GM10266 (cell line): ENCODE data around the gene PRM1.

Source experiments
- DNase-seq: peaks from one replicate; pipeline ENCODE4 v3.0.0; 2012; ENCODE audit errors: extremely low spot score
- TF ChIP-seq, protein P1 (sequence below): IDR thresholded peaks from 2 replicates; pipeline ENCODE4 v1.5.1; 2012; ENCODE audit warnings: mild to moderate bottlenecking, low read depth; ENCODE audit not compliant: control insufficient read depth, insufficient read depth; ENCODE audit errors: missing control alignments

Gene PRM1

DNA sequence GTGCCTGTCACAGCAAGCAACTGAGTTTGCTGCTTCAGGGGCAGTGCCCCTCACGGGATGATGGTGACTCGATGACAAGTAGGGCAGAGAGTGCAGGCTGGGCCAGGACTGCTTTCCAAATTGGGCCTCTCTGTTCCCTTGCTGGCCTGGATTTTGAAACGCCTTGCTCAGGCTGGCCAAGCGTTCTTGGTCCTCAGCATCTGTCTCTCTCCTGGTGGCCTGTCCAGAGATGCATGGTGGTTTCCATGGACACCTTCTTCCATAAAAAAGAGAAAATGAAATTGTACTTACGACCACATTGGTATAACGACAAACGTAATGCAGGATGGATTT, 19.4 kb upstream of the PRM1 start:
- TF ChIP-seq, protein P1, sequence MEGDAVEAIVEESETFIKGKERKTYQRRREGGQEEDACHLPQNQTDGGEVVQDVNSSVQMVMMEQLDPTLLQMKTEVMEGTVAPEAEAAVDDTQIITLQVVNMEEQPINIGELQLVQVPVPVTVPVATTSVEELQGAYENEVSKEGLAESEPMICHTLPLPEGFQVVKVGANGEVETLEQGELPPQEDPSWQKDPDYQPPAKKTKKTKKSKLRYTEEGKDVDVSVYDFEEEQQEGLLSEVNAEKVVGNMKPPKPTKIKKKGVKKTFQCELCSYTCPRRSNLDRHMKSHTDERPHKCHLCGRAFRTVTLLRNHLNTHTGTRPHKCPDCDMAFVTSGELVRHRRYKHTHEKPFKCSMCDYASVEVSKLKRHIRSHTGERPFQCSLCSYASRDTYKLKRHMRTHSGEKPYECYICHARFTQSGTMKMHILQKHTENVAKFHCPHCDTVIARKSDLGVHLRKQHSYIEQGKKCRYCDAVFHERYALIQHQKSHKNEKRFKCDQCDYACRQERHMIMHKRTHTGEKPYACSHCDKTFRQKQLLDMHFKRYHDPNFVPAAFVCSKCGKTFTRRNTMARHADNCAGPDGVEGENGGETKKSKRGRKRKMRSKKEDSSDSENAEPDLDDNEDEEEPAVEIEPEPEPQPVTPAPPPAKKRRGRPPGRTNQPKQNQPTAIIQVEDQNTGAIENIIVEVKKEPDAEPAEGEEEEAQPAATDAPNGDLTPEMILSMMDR, result no peak
- DNase-seq, result no peak

DNA sequence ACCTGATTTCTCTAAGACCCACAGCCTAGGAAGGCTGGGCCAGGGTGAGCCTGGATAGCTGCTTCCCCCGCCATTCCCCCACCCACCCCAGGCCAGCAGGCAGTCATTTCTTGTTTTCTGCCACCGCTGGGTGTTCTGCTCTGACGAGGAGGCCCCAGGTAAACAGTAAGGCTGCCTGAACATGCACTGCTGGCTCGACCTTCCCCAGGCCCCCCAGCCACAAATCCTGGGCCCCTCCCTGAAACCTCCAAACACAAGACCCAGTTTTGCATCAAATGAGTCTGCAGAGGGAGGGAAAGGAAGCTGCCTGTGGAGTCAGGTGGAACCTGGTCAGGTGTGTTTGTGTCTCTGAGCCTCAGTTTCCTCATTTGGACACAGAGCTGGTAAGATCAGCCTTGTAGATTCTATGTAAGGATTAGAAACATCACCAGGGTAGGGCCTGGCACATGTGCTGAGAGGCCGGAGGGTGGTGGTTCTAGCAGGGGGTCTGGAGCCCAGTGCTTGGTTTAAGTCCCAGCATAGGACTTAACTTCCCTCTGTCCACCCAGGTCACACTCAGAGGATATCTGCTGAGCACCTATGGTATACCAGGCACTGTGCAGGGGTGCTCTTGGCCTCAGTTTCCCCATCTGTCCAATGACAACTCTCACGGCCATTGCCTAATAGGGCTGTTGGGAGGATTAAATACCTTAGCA, 18.9 kb upstream of the PRM1 start:
- TF ChIP-seq, protein P1, result no peak
- DNase-seq, result no peak

DNA sequence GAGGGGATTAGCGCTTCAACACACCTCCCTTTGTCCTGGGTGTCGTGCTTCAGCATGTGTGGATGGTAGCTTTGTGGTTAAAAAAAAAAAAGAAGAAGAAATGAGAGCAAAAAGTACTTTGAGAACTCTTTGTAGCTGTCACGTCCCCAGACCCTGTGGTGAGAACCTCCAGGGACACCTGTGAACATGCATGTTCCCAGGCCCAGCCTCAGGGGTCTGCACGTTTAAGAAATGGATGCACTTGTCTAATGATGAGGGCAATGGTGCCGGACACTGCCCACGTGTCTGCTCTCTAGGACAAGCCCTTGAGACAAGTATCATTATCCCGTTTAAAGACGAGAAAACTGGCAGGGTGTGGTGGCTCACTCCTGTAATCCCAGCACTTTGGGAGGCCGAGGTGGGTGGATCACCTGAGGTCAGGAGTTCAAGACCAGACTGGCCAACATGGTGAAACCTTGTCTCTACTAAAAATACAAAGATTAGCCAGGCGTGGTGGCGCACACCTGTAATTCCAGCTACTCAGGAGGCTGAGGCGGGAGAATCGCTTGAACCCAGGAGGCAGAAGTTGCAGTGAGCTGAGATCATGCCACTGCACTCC, 17.9 kb upstream of the PRM1 start:
- peak; percentile 53 for DNase-seq

DNA sequence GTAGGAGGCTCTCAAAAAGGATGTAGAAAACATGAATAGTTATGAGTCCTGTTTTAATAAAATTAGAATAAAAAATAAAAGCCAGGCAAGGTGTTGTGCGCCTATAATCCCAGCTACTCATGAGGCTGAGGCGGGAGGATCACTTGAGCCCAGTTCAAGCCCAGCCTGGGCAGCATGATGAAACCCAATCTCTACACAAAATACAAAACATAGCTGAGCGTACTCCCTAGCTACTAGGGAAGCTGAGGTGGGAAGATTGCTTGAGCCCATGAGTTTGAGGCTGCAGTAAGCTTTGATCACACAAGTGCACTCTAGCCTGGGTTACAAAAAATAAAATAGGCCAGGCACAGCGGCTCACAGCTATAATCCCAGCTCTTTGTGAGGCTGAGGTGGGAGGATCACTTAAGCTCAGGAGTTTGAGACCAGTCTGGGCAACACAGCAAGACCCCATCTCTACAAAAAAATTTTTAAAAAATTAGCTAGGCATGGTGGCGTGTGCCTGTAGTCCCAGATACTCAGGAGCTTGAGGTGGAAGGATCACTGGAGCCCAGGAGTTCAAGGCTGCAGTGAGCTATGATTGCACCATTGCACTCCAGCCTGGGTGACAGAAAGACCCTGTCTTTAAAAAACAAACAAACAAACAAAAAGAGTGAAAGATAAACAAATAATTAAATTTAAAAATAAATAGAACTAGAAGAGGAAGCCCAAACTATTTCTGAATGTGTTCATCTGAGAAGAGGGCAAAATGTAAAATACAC, 17.2 kb upstream of the PRM1 start:
- no peak for DNase-seq
- TF ChIP-seq, protein P1, result no peak

DNA sequence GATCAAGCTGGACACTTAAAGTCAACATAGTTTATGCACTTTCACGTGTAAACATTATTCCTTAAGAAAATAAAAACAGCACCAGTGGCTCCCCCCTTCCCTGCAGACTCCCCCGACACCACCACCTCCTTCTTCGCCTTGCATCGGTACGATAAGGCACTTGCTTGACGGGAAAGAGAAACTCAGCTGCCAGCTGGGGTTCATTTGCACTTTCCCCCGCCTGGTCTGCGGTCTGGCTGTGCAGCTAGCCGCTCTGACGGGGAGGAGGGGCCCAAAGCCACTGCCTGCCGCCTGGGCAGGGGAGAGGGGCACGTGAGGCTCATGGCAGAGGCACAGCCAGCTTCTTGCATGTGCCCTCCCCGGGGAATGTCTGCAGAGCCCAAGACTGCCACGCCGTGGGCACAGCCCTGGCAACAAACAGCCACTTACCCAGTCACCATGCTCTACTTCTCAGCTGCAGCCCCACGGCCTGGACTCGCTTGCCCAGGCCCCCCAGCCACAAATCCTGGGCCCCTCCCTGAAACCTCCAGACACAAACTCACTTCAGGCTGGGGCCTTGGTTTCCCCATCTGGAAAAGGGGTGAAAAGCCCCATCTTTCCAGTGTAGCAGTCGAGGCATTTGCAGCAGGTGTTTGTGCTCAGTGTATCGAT, 16.5 kb upstream of the PRM1 start:
- DNase-seq, result peak; percentile 66

DNA sequence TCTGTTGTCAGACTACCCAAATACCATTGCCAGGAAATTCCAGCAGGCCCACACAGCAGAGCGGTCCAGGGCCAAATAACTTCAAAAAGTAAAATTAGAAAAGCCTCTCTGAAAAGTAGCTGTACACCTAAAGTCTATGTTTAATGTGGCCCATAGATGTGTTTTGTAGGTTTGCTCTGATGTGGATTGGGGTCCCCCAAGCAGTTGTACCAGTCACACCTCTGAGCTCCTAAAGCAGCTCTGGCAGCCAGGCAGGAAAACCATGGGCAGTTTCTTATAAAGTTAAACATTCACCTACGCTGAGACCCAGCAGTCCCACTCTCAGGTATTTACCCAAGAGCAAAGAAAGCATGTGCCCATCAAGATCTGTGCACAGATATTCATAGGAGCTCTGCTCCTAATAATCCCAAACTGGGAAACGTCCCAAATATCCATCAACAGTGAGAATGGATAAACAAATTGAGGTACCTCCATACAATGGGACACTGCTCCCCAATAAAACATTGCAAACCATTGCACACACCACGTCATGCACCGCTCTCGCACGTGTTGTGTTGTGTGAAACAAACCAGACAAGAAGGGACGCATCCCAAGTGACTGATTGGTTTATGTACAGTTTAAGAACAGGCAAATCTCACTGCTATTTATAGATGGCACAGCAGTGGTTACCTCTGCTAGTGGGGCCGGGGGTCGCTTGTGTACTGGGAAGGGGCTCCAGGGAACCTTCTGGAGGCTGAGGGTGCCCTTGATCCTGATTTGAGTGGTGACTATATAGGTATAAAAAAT, 15.8 kb upstream of the PRM1 start:
- no peak for DNase-seq
- TF ChIP-seq, protein P1, result no peak

More for the DNA sequence above, 16.5 kb upstream of the PRM1 start:
- TF ChIP-seq, protein P1, result no peak

DNA sequence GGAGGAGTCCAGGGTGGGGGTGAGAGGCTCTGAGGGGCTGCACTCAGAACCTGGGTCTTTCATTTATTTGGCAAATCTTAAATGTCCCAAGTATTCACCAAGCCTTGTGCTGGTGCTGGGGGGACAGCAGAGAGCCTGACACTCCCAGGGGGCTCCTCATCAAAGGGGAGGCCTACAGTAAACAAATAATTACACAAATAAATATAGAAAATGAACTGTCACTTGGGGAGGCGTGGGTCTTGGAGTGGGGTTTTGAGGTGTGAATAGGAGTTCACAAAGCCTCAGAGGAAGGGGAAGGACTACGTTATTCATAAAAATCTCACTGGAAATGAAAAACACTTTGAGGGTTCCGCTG, 15.2 kb upstream of the PRM1 start:
- no peak for DNase-seq
- TF ChIP-seq, protein P1, result no peak
